ENCODE measurements around the gene CACNA1F. TPM values are rescaled to one million over a fixed set of nuclear protein-coding genes. Genes with fewer than 3 reads are reported as not detected.

The CACNA1F gene
- 0.21 TPM in 1 of 2 replicates, not detected in the other for total RNA-seq

DNA sequence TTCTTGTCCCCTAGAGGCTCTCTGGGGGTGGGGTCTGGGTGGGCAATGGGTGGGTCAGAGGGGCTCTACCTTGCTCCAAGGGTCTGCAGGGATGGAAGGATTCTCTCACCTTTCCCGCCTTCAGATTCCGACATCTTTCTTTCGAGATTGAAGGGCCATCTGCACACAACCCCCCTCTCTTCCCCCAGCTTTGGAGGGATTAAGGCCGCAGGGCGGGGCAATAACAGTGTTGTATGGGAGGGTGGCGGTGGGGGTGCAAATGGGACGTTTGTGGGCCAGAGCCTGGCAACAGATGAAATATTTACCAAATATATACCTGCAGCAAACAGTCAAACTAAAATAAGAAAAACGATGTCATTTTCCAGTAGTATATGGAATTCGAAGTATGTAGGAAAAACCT is at the start of gene CACNA1F:
CACNA1F (minus strand) TSS at position 165 of the 400 bp plus-strand sequence; CDS start at position 134, 31 bp downstream.

DNA sequence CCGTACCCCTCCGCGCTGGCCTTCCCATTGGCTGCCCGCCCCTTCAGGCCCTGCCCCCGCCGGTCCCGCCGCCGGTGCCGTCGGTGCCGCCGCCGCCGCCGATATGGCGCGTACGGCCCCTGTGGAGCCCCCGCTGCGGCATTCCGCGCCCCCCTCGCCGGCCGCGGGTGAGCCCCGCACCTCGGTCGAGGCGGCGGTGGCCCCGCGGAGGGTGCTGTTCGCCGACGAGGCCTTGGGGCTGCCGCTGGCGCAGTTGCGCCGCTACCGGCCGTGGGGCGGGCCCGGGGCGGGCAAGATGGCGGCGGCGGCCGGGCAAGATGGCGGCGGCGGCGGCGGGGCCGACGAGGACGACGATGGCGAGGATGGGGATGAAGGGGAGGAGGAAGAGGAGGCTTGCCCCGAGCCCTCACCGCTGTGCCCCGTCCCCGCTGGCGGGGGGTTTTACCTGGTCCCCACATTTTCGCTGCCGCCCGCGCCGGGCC is 36.7 kb upstream of the CACNA1F start, which contains the start of gene PPP1R3F:
PPP1R3F (plus strand) TSS at position 27 of the 482 bp plus-strand sequence; CDS start at position 104, 77 bp downstream.

DNA sequence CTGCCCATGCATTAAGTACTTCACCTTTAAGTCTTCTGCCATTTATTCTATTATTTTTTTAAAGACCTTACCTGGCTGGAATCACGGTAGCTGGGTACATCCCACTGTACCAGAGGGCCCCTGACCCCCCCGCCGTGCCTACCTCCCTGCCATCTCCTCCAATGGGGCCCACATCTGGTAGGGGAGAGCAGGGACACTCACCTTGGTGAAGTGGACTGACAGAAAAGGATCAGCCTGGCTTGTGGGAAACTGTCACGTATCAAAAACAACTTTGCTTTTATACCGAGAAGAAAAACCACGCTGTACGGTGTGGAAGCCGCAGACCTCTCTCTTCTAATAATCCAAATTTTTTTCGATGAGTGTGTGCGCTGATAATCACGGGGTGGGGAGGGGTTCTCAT is 31.3 kb upstream of the CACNA1F start, which contains the start of gene FOXP3:
FOXP3 (minus strand) TSS at position 251 of the 400 bp plus-strand sequence. CDS start 6,205 bp downstream, outside the sequence.

DNA sequence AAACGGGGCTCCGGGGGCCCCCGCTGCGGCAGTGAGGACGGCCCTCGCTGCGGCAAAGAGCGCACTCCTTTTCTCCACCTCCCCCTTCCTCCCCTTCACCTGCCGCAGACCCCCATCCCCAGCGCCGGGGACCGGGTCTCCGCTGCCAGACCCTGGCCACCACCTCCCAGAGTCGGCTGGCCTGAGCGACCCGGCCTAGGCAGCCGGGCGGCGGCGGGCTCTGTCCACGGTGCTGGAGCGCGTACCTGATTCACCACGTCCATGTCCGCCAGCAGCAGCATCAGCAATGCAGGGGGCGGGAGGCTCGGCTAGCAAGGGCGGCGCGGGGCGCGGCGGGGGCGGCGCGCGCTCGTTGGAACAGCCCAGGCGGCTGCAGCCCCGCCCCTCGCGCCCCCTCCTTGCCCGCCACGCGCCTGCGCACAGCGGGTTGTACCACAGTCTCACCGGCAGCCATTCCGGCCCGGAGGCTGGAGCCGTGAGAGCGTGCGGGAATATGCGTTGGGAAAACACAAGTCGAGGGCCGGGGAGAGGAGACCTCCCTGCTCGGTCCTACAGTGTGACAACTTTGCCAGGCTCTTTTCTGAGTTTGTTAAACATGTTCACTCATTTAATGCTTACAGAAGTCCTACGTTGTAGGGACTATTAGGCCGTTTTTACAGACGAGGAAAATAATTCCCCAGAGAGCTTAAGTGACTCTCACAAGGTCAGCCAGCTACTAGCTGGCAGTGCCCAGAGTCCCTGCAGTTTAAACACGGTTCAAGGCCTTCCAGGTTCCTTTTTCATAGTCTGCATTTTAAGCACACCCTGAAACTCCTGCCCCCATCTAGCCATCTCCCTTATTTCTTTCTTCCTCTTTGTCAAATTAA is 33.0 kb downstream of the CACNA1F start, which contains the start of gene SYP:
SYP (minus strand) TSS at position 288 of the 866 bp plus-strand sequence; CDS start at position 281, 7 bp downstream.

DNA sequence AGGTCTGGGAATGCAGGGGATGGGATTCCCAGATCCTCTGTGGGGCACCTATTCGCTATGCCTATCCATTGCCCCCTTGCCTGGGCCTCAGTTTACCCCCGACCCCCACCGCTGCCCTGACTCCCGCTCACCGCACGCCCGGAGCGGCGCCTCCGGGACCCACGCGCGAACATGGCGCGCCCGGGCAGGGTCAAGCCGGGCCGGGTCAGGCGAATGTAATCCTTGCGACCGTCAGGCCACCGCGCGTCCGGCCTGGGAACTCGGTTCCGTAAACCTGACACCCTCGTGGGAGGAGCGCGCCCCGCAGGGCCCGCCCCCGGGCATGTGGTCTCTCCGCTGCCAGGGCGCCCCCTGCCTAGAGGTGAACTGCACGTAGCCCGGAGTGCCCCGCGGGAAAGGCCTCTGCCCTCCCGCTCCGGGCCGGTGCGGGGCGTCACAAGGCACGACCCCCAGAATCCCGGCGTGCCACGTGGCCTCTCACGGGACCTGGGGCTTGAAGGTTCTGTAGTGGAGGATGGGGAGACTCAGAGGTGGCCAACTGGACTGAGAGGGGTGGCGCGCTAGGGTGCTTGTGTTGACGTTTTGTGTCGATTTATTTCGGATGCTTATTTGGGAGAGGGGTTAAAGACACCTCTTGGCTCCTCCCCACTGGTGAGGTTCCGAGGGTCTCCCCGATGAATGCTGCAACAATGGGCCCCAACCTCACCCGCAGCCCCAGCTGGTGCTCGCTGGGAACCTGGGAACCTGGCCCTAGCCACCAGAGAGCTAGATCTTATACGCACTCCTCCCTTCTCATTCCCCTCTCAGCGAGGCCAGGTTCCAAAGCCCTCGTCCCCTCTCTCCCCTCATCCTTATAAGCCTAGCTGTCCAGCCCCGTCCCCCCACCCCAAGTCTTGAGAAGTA is 46.8 kb downstream of the CACNA1F start, which contains the start of gene PRICKLE3:
PRICKLE3 (minus strand) TSS at position 249 of the 903 bp plus-strand sequence; CDS start at position 173, 76 bp downstream.

DNA sequence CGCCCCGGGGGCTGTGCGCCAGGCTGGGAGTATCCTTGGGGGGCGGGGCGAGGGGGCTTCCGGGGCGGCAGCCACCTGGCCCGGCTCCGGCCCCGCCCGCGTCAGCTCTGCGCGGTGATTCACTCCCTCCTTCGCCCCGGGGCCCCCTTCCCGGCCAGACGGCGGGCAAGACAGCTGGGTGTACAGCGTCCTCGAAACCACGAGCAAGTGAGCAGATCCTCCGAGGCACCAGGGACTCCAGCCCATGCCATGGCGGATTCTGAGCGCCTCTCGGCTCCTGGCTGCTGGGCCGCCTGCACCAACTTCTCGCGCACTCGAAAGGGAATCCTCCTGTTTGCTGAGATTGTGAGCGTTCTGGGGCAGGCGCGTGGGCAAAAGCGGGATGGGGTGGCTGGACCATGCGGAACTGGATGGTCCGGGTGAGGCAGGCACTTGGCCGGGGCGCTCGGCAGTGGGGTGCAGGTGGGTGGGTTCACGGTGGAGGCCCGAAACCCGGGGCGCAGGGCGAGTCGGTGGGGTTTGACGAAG is 61.3 kb downstream of the CACNA1F start, which contains the start of gene PLP2:
PLP2 (plus strand) TSS at position 147 of the 528 bp plus-strand sequence; CDS start at position 250, 103 bp downstream.

DNA sequence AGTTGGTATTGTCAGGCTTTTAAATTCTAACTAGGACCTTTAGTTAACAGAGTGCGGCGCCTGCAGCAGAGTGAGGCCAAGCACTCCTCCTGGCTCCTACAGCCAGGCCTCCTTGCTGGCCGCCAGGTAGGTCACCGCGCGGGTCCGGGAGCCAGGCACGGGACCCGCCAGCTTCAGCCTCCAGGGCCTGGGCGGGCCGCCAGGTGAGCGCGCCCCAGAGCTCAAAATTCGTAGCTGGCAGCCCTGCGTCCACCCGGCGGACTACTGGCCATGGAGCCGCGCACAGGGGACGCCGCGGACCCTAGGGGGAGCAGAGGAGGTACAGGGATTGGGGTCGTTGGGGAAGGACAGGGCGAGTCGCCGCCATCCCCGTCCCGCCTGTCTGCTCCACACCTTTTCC is 70.5 kb downstream of the CACNA1F start, which contains the start of gene MAGIX:
MAGIX (plus strand) TSS at position 139 of the 400 bp plus-strand sequence; CDS start at position 271, 132 bp downstream.

Other genes with a start within 250 kb of the CACNA1F start
- 12.4 and 23.4 TPM in 2 replicates for gene GRIPAP1, start 231.1 kb downstream of the CACNA1F start, total RNA-seq
- gene TFE3, start 190.0 kb downstream of the CACNA1F start, total RNA-seq = 11.1 and 28.4 TPM in 2 replicates
- 1.2 and 1.3 TPM in 2 replicates for gene CCDC120, start 174.3 kb downstream of the CACNA1F start, total RNA-seq
- 4.6 and 4.9 TPM in 2 replicates for gene PRAF2, start 159.3 kb downstream of the CACNA1F start, total RNA-seq
- 33.0 and 37.4 TPM in 2 replicates for gene WDR45, start 153.5 kb downstream of the CACNA1F start, total RNA-seq
- gene GPKOW, start 109.6 kb downstream of the CACNA1F start, total RNA-seq = 17.1 and 22.2 TPM in 2 replicates
- 3.0 and 4.1 TPM in 2 replicates for gene MAGIX, start 70.6 kb downstream of the CACNA1F start, total RNA-seq
- gene PLP2, start 61.4 kb downstream of the CACNA1F start, total RNA-seq = 14.7 and 24.3 TPM in 2 replicates
- 16.4 and 28.1 TPM in 2 replicates for gene PRICKLE3, start 47.0 kb downstream of the CACNA1F start, total RNA-seq
- gene SYP, start 33.1 kb downstream of the CACNA1F start, total RNA-seq = not detected in 2 replicates
- 12.4 and 16.1 TPM in 2 replicates for gene CCDC22, start 2.1 kb upstream of the CACNA1F start, total RNA-seq
- gene FOXP3, start 31.4 kb upstream of the CACNA1F start, total RNA-seq = under 0.01 TPM in 1 of 2 replicates, not detected in the other
- gene PPP1R3F, start 36.5 kb upstream of the CACNA1F start, total RNA-seq = 3.2 and 5.5 TPM in 2 replicates
- not detected in 2 replicates for gene GAGE10, start 70.3 kb upstream of the CACNA1F start, total RNA-seq
- not detected in 2 replicates for gene GAGE12J, start 88.7 kb upstream of the CACNA1F start, total RNA-seq
- gene GAGE13, start 98.2 kb upstream of the CACNA1F start, total RNA-seq = not detected in 2 replicates